Sigmoid colon (tissue), 4 donors: ENCODE results near the gene TRPV5.

Source experiments
- EP300 ChIP-seq, 4 donors: sonication (generic); formaldehyde crosslinking; IDR thresholded peaks; one replicate each; pipeline ENCODE4 v1.6.1; 2017; ENCODE audit warnings: antibody characterized with exemption in 4 of 4
- POLR2AphosphoS5 ChIP-seq, 4 donors: sonication (generic); formaldehyde crosslinking; IDR thresholded peaks; one replicate each; pipeline ENCODE4 v1.6.1; 2017; ENCODE audit warnings: antibody characterized with exemption in 4 of 4
- TF ChIP-seq, protein P1 (sequence below), 4 experiments: fragments of 450-650 bp in 3 of 4; fragments of 200-600 bp in 1 of 4; IDR thresholded peaks; one replicate each; pipeline ENCODE4 v1.5.1; 2016 to 2019; ENCODE audit warnings: antibody characterized with exemption in 4 of 4, mild to moderate bottlenecking in 3 of 4, moderate library complexity in 2 of 4

DNA sequence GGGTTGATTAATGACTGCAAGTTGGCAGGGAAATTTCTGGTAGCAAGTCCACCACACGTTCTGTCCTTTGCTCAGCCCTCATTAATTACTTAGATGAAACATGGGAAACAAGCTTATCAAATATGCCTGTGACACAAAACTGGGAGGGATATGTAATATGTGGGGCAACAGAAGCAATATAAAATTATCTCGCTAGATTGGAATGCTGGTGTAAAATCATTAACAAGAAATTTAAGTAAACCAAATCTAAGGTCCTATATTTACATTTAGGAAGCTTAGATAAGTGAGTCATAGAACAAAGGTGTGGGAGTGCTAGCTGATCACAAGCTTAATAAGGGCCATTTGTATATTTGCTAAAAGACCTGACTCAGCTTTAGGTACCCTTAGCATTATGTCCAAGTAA lies 23.5 kb downstream of the TRPV5 start:
- TF ChIP-seq, protein P1, sequence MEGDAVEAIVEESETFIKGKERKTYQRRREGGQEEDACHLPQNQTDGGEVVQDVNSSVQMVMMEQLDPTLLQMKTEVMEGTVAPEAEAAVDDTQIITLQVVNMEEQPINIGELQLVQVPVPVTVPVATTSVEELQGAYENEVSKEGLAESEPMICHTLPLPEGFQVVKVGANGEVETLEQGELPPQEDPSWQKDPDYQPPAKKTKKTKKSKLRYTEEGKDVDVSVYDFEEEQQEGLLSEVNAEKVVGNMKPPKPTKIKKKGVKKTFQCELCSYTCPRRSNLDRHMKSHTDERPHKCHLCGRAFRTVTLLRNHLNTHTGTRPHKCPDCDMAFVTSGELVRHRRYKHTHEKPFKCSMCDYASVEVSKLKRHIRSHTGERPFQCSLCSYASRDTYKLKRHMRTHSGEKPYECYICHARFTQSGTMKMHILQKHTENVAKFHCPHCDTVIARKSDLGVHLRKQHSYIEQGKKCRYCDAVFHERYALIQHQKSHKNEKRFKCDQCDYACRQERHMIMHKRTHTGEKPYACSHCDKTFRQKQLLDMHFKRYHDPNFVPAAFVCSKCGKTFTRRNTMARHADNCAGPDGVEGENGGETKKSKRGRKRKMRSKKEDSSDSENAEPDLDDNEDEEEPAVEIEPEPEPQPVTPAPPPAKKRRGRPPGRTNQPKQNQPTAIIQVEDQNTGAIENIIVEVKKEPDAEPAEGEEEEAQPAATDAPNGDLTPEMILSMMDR (IDR thresholded peaks at IDR 0.05), result no peak
- TF ChIP-seq POLR2AphosphoS5 (IDR thresholded peaks at IDR 0.05), result no peak
- no peak for TF ChIP-seq EP300 (IDR thresholded peaks at IDR 0.05)
